ENCODE results near the gene CMIP.

Gene CMIP

GRCh38 chr16:81699596-81699995 lies 255.0 kb downstream of the CMIP start:
- no peak overlapping the region for H3K23ac ChIP-seq (ENCODE audit: low read length in 2 of 2)
- 96% methylated on average over 10 of the region's 10 CpGs for WGBS
- H2BK12ac ChIP-seq (ENCODE audit: low read length in 2 of 2) = no peak overlapping the region
- no peaks in the 10 kb centered on the region for H3K9me3 ChIP-seq (ENCODE audit: control insufficient read depth, low read length)
- peaks cover 18% of the 10 kb centered on the region for H3K4me1 ChIP-seq (ENCODE audit: control insufficient read depth, insufficient read depth, low read depth, low read length)
- H4K8ac ChIP-seq (ENCODE audit: low read length) = no peak overlapping the region
- H3K4me2 ChIP-seq (ENCODE audit: low read length, poor library complexity, severe bottlenecking) = no peak overlapping the region
- no peak for DNase-seq
- no peak overlapping the region for H4K91ac ChIP-seq (ENCODE audit: low read length)
- H3K27me3 ChIP-seq (ENCODE audit: control insufficient read depth in 1 of 2, insufficient read depth in 1 of 2, low read length in 2 of 2) = no peaks in the 10 kb centered on the region
- no peaks in the 10 kb centered on the region for H3K79me1 ChIP-seq (replicated peaks; ENCODE audit: low read length, poor library complexity, severe bottlenecking)
- H3K14ac ChIP-seq (ENCODE audit: low read length in 2 of 2) = no peak overlapping the region
- H3K36me3 ChIP-seq (ENCODE audit: control insufficient read depth in 1 of 2, insufficient read depth in 2 of 2, low read depth in 1 of 2, low read length in 2 of 2) = peaks cover 22 to 53% of the 10 kb centered on the region in 2 experiments
- no peak overlapping the region for H3K4ac ChIP-seq (ENCODE audit: low read depth in 1 of 2, low read length in 2 of 2)
- no peak overlapping the region for H2BK15ac ChIP-seq (ENCODE audit: low read depth, poor library complexity, severe bottlenecking)
- H3K27ac ChIP-seq (ENCODE audit: low read length, poor library complexity, severe bottlenecking) = no peak overlapping the region
- H3K18ac ChIP-seq (ENCODE audit: low read depth in 1 of 2, low read length in 2 of 2) = no peak overlapping the region
- H3K9ac ChIP-seq (ENCODE audit: low read length) = no peak overlapping the region
- no peak overlapping the region for H2AK5ac ChIP-seq (ENCODE audit: low read length, severe bottlenecking)
- no peak overlapping the region for H3K4me3 ChIP-seq (ENCODE audit: insufficient read depth in 1 of 2, low read depth in 1 of 2, low read length in 2 of 2)
- H2BK5ac ChIP-seq (ENCODE audit: low read depth, low read length, poor library complexity, severe bottlenecking) = no peak overlapping the region
- H2AFZ ChIP-seq (ENCODE audit: low read depth, low read length) = no peak overlapping the region
- no peak overlapping the region for H2BK120ac ChIP-seq (ENCODE audit: low read depth, low read length)

- Histone ChIP-seq H2BK5ac (ENCODE audit: low read depth, low read length, poor library complexity, severe bottlenecking) (no peak overlapping the region), H3K18ac (ENCODE audit: low read depth in 1 of 2, low read length in 2 of 2) (no peak overlapping the region), H3K9me3 (ENCODE audit: control insufficient read depth, low read length) (no peaks in the 10 kb centered on the region), H3K4me1 (ENCODE audit: control insufficient read depth, insufficient read depth, low read depth, low read length) (peaks cover 18% of the 10 kb centered on the region), H3K9ac (ENCODE audit: low read length) (no peak overlapping the region), H3K4ac (ENCODE audit: low read depth in 1 of 2, low read length in 2 of 2) (no peak overlapping the region), H2BK12ac (ENCODE audit: low read length in 2 of 2) (no peak overlapping the region), H3K36me3 (ENCODE audit: control insufficient read depth in 1 of 2, insufficient read depth in 2 of 2, low read depth in 1 of 2, low read length in 2 of 2) (peaks cover 26 to 59% of the 10 kb centered on the region in 2 experiments), H2AFZ (ENCODE audit: low read depth, low read length) (no peak overlapping the region), H3K23ac (ENCODE audit: low read length in 2 of 2) (no peak overlapping the region), H3K27me3 (ENCODE audit: control insufficient read depth in 1 of 2, insufficient read depth in 1 of 2, low read length in 2 of 2) (no peaks in the 10 kb centered on the region), H3K14ac (ENCODE audit: low read length in 2 of 2) (no peak overlapping the region), H2BK120ac (ENCODE audit: low read depth, low read length) (no peak overlapping the region), H2AK5ac (ENCODE audit: low read length, severe bottlenecking) (no peak overlapping the region), H3K27ac (ENCODE audit: low read length, poor library complexity, severe bottlenecking) (no peak overlapping the region), H3K4me3 (ENCODE audit: insufficient read depth in 1 of 2, low read depth in 1 of 2, low read length in 2 of 2) (no peak overlapping the region), H3K79me1 (replicated peaks; ENCODE audit: low read length, poor library complexity, severe bottlenecking) (no peaks in the 10 kb centered on the region), H4K8ac (ENCODE audit: low read length) (no peak overlapping the region), H2BK15ac (ENCODE audit: low read depth, poor library complexity, severe bottlenecking) (no peak overlapping the region), H3K4me2 (ENCODE audit: low read length, poor library complexity, severe bottlenecking) (no peak overlapping the region), H4K91ac (ENCODE audit: low read length) (no peak overlapping the region)
- 92% methylated on average over 20 of the region's 20 CpGs for WGBS
- no peak for DNase-seq
Observed at GRCh38 chr16:81700071-81700779, 255.6 kb downstream of the CMIP start.

- Histone ChIP-seq H2BK120ac (ENCODE audit: low read depth, low read length) (no peak overlapping the region), H3K79me1 (replicated peaks; ENCODE audit: low read length, poor library complexity, severe bottlenecking) (peaks cover 1% of the 10 kb centered on the region), H3K18ac (ENCODE audit: low read depth in 1 of 2, low read length in 2 of 2) (no peak overlapping the region), H3K27ac (ENCODE audit: low read length, poor library complexity, severe bottlenecking) (no peak overlapping the region), H3K9ac (ENCODE audit: low read length) (no peak overlapping the region), H2AFZ (ENCODE audit: low read depth, low read length) (no peak overlapping the region), H4K8ac (ENCODE audit: low read length) (no peak overlapping the region), H3K4me1 (ENCODE audit: control insufficient read depth, insufficient read depth, low read depth, low read length) (peaks cover 18% of the 10 kb centered on the region), H3K9me3 (ENCODE audit: control insufficient read depth, low read length) (no peaks in the 10 kb centered on the region), H3K14ac (ENCODE audit: low read length in 2 of 2) (no peak overlapping the region), H3K4me3 (ENCODE audit: insufficient read depth in 1 of 2, low read depth in 1 of 2, low read length in 2 of 2) (no peak overlapping the region), H4K91ac (ENCODE audit: low read length) (no peak overlapping the region), H2BK12ac (ENCODE audit: low read length in 2 of 2) (no peak overlapping the region), H3K27me3 (ENCODE audit: control insufficient read depth in 1 of 2, insufficient read depth in 1 of 2, low read length in 2 of 2) (no peaks in the 10 kb centered on the region), H3K4me2 (ENCODE audit: low read length, poor library complexity, severe bottlenecking) (no peak overlapping the region), H3K36me3 (ENCODE audit: control insufficient read depth in 1 of 2, insufficient read depth in 2 of 2, low read depth in 1 of 2, low read length in 2 of 2) (peaks cover 31 to 61% of the 10 kb centered on the region in 2 experiments), H2AK5ac (ENCODE audit: low read length, severe bottlenecking) (no peak overlapping the region), H2BK5ac (ENCODE audit: low read depth, low read length, poor library complexity, severe bottlenecking) (no peak overlapping the region), H3K4ac (ENCODE audit: low read depth in 1 of 2, low read length in 2 of 2) (no peak overlapping the region), H2BK15ac (ENCODE audit: low read depth, poor library complexity, severe bottlenecking) (no peak overlapping the region), H3K23ac (ENCODE audit: low read length in 2 of 2) (no peak overlapping the region)
- WGBS = over 99% methylated on average over 4 of the region's 4 CpGs
- DNase-seq = no peak
Observed at GRCh38 chr16:81700780-81701165, 256.2 kb downstream of the CMIP start.

- no peak overlapping the region for H2BK12ac ChIP-seq (ENCODE audit: low read length in 2 of 2)
- H3K4me3 ChIP-seq (ENCODE audit: insufficient read depth in 1 of 2, low read depth in 1 of 2, low read length in 2 of 2) = no peak overlapping the region
- no peak overlapping the region for H3K4me2 ChIP-seq (ENCODE audit: low read length, poor library complexity, severe bottlenecking)
- no peak overlapping the region for H3K18ac ChIP-seq (ENCODE audit: low read depth in 1 of 2, low read length in 2 of 2)
- H2BK15ac ChIP-seq (ENCODE audit: low read depth, poor library complexity, severe bottlenecking) = no peak overlapping the region
- H3K23ac ChIP-seq (ENCODE audit: low read length in 2 of 2) = no peak overlapping the region
- H2AK5ac ChIP-seq (ENCODE audit: low read length, severe bottlenecking) = no peak overlapping the region
- no peak overlapping the region for H4K91ac ChIP-seq (ENCODE audit: low read length)
- no peak overlapping the region for H3K14ac ChIP-seq (ENCODE audit: low read length in 2 of 2)
- 94% methylated on average over 20 of the region's 20 CpGs for WGBS
- no peak overlapping the region for H2BK5ac ChIP-seq (ENCODE audit: low read depth, low read length, poor library complexity, severe bottlenecking)
- no peak overlapping the region for H3K27ac ChIP-seq (ENCODE audit: low read length, poor library complexity, severe bottlenecking)
- no peak for DNase-seq
- no peaks in the 10 kb centered on the region for H3K27me3 ChIP-seq (ENCODE audit: control insufficient read depth in 1 of 2, insufficient read depth in 1 of 2, low read length in 2 of 2)
- no peaks in the 10 kb centered on the region for H3K9me3 ChIP-seq (ENCODE audit: control insufficient read depth, low read length)
- H3K9ac ChIP-seq (ENCODE audit: low read length) = no peak overlapping the region
- H3K79me1 ChIP-seq (replicated peaks; ENCODE audit: low read length, poor library complexity, severe bottlenecking) = peaks cover 3% of the 10 kb centered on the region
- H2AFZ ChIP-seq (ENCODE audit: low read depth, low read length) = no peak overlapping the region
- H4K8ac ChIP-seq (ENCODE audit: low read length) = no peak overlapping the region
- H3K4me1 ChIP-seq (ENCODE audit: control insufficient read depth, insufficient read depth, low read depth, low read length) = peaks cover 19% of the 10 kb centered on the region
- H2BK120ac ChIP-seq (ENCODE audit: low read depth, low read length) = no peak overlapping the region
- peaks cover 38 to 63% of the 10 kb centered on the region in 2 experiments for H3K36me3 ChIP-seq (ENCODE audit: control insufficient read depth in 1 of 2, insufficient read depth in 2 of 2, low read depth in 1 of 2, low read length in 2 of 2)
- H3K4ac ChIP-seq (ENCODE audit: low read depth in 1 of 2, low read length in 2 of 2) = no peak overlapping the region
Observed at GRCh38 chr16:81701296-81701970, 256.8 kb downstream of the CMIP start.
